NK-92 treated with Interleukin-12 subunit alpha and Interleukin-12 subunit beta, amount 100 ng/mL, for 24 hours (cell line): ENCODE measurements around the gene PNPLA7.
"Not testable (repeated sequence)": the region's sequence is repeated elsewhere in the genome, so short reads cannot be mapped to it uniquely, and the experiment has no call there.

Experiments used
- DNase-seq: peaks from one replicate; lab custom pipeline; 2025; lab: John Stamatoyannopoulos, UW

Gene PNPLA7

DNA sequence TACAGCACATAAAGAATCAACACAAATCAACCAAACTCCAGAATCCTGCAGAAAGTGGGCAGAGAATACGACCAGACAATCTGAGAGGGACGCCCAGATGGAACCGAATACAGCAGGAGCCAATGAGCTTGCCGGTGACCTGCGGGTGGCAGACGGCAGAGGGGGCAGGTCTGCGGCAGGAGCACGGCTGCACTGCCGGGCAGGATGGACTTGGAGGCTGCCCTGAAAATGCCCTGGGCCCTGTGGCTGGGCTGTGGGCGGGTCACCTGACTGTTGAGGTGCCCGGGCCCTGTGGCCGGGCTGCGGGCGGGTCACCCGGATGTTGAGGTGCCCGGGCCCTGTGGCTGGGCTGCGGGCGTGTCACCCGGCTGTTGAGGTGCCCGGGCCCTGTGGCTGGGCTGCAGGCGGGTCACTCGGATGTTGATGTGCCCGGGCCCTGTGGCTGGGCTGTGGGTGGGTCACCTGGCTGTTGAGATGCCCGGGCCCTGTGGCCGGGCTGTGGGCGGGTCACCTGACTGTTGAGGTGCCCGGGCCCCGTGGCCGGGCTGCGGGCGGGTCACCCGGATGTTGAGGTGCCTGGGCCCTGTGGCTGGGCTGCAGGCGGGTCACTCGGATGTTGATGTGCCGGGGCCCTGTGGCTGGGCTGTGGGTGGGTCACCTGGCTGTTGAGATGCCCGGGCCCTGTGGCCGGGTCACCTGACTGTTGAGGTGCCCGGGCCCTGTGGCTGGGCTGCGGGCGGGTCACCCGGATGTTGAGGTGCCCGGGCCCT lies 36.2 kb downstream of the PNPLA7 start:
- DNase-seq: not testable (repeated sequence)

DNA sequence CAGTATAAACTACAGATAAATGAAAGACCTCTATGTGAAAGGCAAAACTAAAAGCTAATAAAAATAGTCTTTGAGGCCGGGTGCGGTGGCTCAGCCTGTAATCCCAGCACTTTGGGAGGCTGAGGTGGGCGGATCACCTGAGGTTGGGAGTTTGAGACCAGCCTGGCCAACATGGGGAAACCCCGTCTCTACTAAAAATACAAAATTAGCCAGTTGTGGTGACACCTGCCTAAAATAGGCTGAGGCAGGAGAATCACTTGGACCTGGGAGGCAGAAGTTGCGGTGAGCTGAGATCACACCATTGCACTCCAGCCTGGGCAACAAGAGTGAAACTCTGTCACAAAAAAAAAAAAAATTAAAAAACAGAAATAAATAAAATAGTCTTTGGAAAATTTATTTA lies 37.1 kb downstream of the PNPLA7 start:
- not testable (repeated sequence) for DNase-seq

DNA sequence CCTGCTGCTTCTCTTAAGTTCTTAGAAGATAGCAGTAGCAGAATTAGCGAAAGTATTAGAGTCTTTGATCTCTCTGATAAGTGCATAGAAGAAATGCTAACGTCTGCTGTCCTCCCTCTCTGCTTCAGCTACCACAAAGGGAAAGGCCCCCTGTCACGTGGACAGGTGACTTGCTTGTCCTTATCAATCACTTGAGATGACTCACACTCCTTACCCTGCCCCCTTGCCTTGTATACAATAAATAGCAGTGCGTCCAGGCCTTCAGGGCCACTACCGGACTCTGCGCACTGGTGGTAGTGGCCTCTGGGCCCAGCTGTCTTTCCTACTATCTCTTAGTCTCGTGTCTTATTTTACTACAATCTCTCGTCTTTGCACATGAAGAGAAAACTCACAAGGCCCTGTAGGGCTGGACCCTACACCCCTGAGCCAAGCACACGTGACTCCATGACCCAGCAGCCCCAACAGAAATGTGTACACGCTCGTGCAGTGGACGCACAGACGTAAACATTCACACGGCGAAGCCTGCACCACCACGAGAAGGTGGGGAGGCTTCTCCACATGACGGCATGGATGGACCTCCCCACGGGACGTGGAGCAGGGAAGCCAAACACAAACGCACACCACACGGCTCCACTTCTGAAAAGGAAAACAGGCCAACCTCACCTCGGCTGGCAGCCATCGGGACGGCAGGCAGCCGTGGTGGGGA lies 38.3 kb downstream of the PNPLA7 start:
- no peak for DNase-seq

DNA sequence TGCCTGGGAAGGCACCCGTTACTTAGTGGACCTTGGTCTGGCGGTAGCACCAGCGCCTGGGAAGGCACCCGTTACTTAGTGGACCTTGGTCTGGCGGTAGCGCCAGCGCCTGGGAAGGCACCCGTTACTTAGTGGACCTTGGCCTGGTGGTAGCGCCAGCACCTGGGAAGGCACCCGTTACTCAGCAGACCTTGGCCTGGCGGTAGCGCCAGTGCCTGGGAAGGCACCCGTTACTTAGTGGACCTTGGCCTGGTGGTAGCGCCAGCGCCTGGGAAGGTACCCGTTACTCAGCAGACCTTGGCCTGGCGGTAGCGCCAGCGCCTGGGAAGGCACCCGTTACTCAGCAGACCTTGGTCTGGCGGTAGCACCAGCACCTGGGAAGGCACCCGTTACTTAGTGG lies 39.1 kb downstream of the PNPLA7 start:
- not testable (repeated sequence) for DNase-seq

DNA sequence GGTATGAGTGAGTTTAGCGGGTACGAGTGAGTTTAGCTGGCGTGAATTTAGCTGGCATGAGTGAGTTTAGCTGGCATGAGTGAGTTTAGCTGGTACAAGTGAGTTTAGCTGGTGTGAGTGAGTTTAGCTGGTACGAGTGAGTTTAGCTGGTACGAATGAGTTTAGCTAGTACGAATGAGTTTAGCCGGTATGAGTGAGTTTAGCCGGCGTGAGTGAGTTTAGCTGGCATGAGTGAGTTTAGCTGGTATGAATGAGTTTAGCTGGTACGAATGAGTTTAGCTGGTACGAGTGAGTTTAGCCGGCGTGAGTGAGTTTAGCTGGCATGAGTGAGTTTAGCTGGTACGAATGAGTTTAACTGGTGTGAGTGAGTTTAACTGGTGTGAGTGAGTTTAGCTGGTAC lies 41.0 kb downstream of the PNPLA7 start:
- DNase-seq: no peak

DNA sequence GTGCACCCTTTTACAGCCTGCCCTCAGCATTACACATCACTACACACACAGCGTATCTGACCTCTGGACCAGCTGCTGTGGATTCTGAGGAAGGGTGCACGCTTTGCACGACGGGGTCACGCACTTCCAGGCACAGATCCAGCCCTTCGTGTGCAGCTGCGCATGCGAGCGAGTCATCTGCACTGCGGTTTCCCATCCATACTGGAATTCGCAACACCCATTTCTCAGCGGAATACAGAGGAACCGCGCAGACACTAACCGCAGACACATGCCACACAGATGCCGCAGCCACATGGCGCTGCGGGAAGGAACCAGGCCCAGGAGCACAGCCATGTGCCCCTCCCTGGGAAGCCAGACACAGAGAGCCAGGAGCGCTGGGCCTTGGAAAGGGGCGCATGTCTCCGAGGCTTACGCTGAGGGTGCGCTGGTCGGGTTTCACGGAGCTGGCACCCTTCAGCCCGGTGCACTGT lies 43.5 kb downstream of the PNPLA7 start:
- DNase-seq: no peak

DNA sequence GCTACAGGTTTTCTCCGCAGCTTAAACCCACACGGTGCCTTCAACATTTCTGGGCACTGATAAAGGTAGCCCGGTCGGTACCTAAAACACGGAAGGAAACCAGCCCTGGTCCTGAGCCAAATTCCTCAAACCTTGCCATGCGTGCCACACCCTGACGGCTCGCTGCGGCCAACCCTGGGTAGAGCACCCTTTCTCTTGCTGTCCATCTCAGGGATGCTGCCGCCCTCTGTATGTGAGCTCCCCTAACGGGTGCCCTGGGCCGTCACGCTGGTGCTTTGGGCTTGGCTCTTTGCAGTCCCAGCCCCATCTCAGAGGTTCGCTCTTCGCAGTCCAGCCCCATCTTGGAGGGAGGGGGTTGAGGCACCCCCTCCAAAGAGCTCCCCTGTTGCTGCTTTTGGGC lies 43.9 kb downstream of the PNPLA7 start:
- DNase-seq: no peak

DNA sequence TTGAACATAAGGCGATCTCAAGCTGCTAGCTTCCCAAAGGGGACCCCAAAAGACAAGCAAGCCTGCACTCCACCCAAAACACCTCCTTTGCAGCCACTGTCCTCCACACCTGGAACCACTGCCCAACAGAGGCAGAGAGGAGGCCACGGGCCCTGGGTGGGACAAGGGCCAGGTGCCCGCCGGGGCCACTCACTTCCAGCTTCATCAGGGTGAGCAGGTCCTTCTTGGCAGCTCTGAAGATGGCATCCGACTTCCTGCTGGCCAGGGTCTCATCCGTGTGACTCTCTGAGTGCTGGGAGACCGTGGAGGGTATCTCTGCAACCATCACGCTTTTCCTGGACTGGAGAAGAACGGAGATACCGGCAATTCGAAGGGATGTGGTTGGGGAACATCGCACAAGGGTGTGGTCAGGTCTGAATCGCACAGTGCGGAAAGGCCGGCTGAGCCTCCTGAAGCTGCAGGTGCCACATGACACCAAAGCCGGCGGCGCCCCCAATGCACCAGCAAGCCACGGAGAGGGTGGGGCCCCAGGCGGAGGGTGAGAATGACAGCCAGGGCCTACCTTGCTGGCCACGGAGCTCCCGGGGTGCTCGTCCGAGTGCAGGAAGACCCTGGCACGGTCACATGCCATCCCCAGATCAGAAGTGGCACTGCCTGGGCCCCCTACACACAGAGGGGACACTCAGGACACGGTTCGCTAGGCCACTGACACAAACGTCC lies 44.6 kb downstream of the PNPLA7 start:
- DNase-seq: no peak

DNA sequence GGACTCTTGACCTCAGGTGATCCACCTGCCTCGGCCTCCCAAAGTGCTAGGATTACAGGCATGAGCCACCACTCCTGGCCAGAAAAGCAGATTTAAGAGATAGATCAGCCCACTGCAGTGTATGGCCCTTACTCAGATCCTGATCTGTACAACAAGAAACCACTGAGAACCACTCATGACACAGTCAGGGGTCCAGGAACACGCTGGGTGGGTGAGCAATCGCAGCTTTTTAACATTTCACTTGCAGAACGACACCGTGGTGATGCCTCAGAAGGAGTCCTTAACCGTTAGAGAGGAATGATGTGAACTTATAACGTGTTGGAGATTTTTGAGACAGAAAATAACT lies 45.8 kb downstream of the PNPLA7 start:
- DNase-seq: no peak

DNA sequence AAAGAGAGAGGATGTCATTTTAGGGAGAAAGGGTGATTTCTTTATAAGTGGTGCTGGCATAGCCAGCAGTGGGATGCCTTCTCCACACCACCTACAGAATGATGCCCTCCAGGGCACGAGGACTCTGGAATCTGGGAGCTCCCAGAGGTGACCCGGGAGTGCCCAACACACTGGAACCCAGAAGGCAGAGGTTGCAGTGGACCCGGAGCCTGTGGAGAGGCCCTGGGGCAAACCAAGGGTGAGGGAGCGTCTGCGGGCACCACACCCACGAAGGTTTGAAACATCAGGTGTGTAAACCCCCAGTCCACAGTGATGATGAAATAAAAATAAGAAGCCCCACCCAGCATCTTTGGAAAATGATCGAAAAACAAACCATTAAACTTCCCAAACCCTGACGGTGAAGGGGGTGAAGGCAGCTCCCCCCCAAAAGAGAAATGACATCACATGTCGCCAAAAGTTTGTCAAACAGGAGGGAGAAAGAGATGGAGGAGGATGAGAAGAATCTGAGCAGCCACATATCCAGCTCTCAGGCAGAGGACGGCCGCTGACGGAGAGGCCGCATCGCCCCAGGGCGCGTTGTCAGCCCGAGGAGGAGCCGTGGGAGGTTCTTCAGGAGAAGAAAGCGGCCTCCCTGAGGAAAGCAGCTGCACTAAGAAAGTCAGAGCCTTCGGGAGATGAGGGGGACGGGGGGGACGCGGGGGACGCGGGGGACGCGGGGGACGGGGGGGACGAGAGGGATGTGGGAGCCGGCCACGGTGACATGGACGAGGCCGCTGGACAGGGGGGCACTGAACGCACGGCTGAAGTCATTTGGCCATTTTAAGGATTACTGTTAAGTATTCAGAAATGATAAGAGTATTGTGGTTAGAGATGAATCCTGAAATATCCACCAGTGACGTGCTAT lies 47.9 kb downstream of the PNPLA7 start:
- no peak for DNase-seq

DNA sequence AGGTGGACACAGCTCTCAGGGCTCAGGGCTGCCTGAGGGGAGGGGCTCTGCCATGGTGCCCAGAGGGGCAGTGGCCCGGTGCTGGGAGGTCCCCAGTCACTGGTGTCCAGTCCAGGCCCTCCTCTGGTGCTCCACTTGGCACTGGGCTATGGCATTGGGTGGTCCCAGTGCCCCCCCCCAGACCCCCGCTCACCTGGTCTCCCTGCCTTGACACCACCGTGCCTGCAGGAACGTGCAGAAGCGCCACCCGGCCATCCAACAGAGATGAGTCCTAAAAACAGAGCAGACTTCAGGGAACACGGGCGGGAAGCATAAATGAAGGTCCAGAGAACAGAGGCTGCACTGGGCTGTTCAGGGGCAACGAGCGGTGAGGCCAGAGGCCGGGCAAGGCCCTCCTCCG lies 48.7 kb downstream of the PNPLA7 start:
- no peak for DNase-seq

DNA sequence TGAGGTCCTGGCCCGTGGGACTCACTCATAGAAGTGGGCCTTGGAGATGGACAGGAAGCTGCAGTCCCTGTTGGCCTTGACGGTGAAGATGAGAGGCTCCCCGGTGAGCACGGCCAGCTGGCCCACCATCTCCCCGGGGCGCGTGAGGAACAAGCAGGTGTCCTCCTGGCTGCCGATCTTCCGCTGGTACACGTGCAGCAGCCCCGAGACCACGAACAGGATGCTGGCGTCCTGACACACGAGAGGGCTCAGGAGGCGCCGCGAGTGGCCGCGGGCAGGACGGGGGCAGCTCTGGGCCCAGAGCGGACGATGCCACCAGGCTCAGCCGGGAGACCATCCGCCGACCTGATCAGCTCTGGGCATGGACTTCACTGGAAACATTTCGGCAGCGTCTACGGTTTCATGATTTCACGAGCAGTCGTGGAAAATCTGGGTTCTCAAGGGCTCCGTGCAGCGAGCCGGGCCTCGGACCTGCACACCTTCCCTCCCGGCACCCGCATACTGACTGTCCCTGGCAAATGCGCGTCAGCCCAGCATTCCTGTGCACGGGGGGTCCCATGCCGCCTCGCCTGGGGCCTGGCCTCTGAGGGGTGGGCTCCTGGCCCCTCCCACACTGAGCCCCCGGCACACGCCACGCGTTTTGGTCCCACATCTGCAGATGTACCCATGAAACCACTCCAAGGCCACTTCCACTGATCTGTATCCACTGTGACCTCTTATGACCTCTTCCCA lies 49.4 kb downstream of the PNPLA7 start:
- no peak for DNase-seq

DNA sequence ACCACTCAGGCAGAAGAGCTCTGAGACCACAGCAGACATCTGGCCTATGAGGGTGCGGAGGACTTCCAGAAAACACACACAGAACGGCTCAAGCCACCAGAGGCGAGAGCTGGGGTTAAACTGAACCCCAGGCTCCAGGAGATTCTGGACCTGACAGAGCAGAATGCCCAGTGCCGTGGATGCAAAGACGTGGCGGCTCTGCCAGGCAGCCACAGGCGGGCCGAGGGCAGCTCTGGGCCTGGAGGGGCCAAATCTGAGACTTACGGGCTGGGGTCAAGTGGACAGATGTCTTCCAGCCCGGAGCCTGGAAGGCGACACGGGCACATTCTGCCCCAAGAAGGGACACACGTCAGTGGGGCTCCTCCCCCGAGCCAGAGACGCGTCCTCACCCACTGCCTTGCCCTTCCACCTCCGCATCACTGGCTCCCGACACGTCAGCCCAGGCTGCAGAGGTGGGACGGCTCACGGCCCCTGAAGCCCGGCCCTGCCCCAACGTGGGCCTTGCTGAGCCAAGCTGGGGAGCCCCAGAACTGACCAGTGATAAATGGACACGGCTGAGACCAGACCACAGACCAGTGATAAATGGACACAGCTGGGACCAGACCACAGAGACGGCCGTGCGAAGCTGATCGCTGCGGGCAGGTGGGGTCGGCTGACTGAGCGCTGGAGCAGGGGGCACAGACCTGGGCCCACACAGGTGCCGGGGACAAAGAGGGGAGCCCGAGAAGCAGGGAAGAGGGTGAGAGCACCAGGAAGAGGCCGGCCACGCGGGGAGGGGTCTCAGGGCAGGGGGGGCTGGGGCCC lies 50.1 kb downstream of the PNPLA7 start:
- no peak for DNase-seq

DNA sequence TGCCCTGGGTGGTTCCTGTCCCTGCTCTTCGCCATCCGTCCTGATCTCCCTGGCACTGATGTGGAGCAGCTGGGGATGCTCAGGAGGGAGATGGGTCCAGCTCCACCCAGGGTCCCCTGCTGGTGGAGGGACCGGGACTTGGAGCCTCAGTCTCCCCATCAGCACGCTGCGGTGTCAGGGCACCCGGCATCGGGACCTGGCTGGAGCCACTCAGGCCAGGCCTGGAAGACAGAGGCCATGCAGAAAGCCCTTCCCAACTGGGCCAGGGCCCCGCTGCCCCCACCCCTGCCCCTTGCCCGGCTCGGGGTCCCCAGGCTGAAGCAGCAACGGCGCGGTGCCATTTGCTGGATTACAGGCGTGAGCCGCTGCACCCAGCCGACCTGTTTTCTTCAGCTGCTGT lies 50.8 kb downstream of the PNPLA7 start:
- DNase-seq: no peak

DNA sequence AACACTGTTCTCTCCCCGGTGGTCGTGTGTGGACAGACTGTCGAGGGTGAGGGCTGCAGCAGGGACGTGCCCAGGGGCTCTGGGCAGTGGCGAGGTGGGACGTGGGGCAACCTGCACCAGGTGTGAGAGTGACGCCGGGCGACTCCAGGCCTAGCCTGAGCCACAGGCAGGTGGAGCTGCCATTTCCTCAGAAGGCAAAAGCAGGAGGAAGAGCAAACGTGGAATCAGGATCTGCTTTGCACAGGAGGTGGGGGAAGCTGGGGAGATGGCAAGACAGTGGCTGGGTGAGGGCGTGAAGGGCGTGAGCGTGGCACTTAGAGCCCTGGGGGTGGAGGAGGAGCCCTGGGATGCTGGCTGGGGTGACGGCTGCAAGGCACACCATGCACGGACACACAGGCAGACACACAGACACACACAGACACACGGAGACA lies 51.5 kb downstream of the PNPLA7 start:
- DNase-seq: no peak

DNA sequence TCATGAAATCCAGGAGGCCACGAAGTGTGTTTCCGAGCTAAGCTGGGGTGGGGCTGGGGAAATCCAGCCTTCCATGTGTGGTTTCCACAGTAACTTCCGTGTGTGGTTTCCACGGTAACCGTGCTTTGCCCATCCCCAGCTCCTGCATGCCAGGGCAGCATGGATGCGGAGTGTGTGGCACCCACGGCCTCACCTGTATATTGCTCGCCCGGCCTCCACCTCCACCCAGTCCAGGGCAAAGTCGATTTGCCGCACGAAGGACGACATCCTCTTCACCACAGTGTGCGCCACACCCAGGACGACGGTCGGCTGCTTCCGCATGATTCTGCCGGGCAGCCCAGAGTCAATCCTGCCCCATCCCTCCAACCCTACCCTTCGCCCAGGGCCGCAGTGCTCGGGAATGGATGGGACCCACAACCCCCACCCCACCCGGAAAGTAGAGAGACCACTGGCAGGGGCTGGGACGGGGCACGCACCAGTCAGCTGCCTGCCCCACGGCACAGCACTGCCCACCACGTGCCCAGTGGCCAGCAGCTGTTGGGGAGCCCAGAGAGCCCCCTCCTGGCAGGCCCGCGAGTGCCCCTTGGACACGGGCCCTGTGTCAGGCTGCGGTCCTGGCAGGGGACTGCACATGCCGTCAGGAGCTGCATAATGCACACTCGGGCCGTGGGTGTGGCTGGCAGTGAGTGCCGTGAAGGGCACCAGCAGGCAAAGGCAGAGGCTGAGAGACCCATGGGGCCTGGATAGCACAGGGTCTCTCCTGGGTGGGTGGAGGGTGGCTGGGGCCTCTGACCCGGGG lies 52.1 kb downstream of the PNPLA7 start:
- DNase-seq: no peak

DNA sequence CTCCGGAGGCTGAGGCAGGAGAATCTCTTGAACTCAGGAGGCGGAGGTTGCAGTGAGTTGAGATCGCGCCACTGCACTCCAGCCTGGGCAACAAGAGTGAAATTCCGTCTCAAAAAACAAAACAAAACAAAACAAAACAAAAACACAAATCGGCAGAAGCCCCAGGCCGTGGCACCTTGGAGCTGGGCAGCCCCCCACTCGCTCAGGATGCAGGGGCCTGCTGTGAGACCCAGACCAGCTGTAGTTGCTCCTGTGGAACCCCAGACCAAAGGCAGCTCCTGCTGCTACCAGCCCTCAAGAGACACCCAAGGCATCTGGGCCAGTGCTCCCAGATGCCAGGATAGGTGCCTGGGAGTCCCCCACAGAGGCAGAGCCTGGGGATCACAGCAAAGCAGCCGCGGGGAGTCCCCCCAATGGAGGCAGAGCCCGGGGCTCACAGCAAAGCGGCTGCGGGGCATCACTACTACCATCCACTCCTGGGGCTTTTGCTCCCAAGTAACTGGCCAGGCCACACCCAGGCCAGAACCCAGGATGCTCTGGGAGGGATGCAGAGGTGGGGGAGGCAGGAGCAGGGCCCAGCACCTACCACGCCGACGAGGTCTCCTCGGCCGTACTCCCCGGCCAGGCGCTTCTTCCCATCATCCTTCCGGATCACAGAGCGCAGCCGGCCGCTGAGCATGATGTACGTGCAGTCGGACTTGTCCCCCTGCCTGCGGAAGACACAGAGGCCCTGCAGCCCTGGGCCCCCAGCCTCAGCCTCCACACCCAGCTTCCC lies 53.4 kb downstream of the PNPLA7 start:
- DNase-seq: no peak

DNA sequence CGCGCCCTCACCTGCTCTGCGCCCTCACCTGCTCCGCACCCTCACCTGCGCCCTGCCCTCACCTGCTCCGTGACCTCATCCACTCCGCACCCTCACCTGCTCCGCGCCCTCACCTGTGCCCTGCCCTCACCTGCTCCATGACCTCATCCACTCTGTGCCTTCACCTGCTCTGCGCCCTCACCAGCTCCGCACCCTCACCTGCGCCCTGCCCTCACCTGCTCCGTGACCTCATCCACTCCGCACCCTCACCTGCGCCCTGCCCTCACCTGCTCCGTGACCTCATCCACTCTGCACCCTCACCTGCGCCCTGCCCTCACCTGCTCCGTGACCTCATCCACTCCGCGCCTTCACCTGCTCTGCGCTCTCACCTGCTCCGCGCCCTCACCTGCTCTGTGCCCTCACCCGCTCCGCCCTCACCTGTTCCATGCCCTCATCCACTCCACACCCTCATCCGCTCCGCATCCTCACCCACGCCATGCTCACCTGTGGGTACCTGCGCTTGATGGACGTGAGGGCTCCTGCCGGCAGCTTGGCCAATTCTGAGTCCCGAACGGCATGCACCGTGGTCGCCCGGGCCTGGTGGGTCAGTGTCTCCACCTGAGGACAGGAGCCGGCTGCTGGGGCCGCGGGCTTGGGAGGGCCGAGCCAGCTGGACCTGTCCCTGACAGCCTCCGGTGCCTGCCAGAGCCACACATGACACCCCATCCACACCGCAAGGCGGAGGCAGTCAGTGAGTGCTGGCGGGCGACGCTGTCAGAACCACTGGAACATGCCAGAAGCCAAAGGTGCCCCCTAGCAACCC lies 55.5 kb downstream of the PNPLA7 start:
- DNase-seq: no peak
